A673 (cell line): ENCODE measurements around the gene RECK. TPM values are rescaled to one million over a fixed set of nuclear protein-coding genes. Genes with fewer than 3 reads are reported as not detected.
A peak's percentile ranks its signal among the peaks of the same experiment; 100 is the strongest.

ENCODE experiments used
- BruUV-seq: library from RNA; stranded (reverse); fragments of 400-500 nt; replicated peaks from 2 replicates; lab custom pipeline; 2021; lab: Mats Ljungman, UMichigan
- CTCF ChIA-PET: fragments of 300-600 bp; sonication (Branson Sonifier 250); formaldehyde crosslinking; loops from one replicate; lab custom pipeline; 2022; ENCODE audit warnings: antibody characterized with exemption; lab: Charles Lee
- POLR2A ChIA-PET: fragments of 300-600 bp; sonication (Branson Sonifier 250); formaldehyde crosslinking; loops from one replicate; lab custom pipeline; 2022; ENCODE audit warnings: antibody characterized with exemption; ENCODE audit not compliant: low non-redundant PET; lab: Charles Lee
- DNase-seq: peaks from one replicate; pipeline ENCODE4 v3.0.0-alpha.2; 2015; ENCODE audit warnings: low spot score
- H3K27ac ChIP-seq: fragments of 200-600 bp; sonication (generic); 2 replicates; pipeline ENCODE4 v1.5.1; 2016; ENCODE audit warnings: mixed run types, low read depth, mild to moderate bottlenecking, mixed read lengths, antibody characterized with exemption, low read length; ENCODE audit not compliant: poor library complexity, severe bottlenecking
- H3K27me3 ChIP-seq: fragments of 200-600 bp; sonication (generic); replicated peaks from 2 replicates; pipeline ENCODE4 v1.6.1; 2017; ENCODE audit warnings: mixed run types, low read depth, mild to moderate bottlenecking, mixed read lengths, antibody characterized with exemption, low read length; ENCODE audit not compliant: insufficient read depth, poor library complexity
- H3K36me3 ChIP-seq: fragments of 200-600 bp; sonication (generic); 2 replicates; pipeline ENCODE4 v1.6.1; 2016; ENCODE audit warnings: mixed run types, mild to moderate bottlenecking, mixed read lengths, antibody characterized with exemption, low read length; ENCODE audit not compliant: insufficient read depth, poor library complexity, severe bottlenecking
- H3K4me1 ChIP-seq: fragments of 200-600 bp; sonication (generic); 2 replicates; pipeline ENCODE4 v1.6.1; 2017; ENCODE audit warnings: mixed run types, mild to moderate bottlenecking, mixed read lengths, antibody characterized with exemption, low read length; ENCODE audit not compliant: insufficient read depth, poor library complexity, severe bottlenecking
- H3K4me3 ChIP-seq: fragments of 200-600 bp; sonication (generic); 2 replicates; pipeline ENCODE4 v1.5.1; 2016; ENCODE audit warnings: low read depth, mixed run types, mild to moderate bottlenecking, mixed read lengths, low read length; ENCODE audit not compliant: poor library complexity, severe bottlenecking
- H3K9me3 ChIP-seq: fragments of 200-600 bp; sonication (generic); 2 replicates; pipeline ENCODE4 v1.6.1; 2016; ENCODE audit warnings: mixed run types, low read depth, mild to moderate bottlenecking, mixed read lengths, antibody characterized with exemption, low read length; ENCODE audit not compliant: poor library complexity, severe bottlenecking
- EZH2 ChIP-seq: fragments of 200-600 bp; sonication (generic); IDR thresholded peaks from 2 replicates; pipeline ENCODE4 v1.6.1; 2017; ENCODE audit warnings: borderline replicate concordance, low read depth, mild to moderate bottlenecking, mixed read lengths, antibody characterized with exemption, low read length; ENCODE audit not compliant: poor library complexity, severe bottlenecking
- intact Hi-C: fragments of 100-400 bp; cut with micrococcal nuclease; formaldehyde crosslinking; loops from one replicate; pipeline ENCODE4 v1.10.0; 2022; ENCODE audit not compliant: unreplicated experiment
- total RNA-seq: library from RNA; stranded (reverse); gene quantifications from 2 replicates; pipeline ENCODE4 v1.2.3, GENCODE V29; 2021
- TF ChIP-seq, protein P1 (sequence below): fragments of 300-800, 200-600 bp; sonication (generic); conservative IDR thresholded peaks from 2 replicates; pipeline ENCODE4 v1.5.1; 2017; ENCODE audit warnings: low read depth, mild to moderate bottlenecking, antibody characterized with exemption, low read length, moderate library complexity, mixed read lengths

Gene RECK
- total RNA-seq, 1 experiment from 2014 or later: 9.1 TPM

DNA sequence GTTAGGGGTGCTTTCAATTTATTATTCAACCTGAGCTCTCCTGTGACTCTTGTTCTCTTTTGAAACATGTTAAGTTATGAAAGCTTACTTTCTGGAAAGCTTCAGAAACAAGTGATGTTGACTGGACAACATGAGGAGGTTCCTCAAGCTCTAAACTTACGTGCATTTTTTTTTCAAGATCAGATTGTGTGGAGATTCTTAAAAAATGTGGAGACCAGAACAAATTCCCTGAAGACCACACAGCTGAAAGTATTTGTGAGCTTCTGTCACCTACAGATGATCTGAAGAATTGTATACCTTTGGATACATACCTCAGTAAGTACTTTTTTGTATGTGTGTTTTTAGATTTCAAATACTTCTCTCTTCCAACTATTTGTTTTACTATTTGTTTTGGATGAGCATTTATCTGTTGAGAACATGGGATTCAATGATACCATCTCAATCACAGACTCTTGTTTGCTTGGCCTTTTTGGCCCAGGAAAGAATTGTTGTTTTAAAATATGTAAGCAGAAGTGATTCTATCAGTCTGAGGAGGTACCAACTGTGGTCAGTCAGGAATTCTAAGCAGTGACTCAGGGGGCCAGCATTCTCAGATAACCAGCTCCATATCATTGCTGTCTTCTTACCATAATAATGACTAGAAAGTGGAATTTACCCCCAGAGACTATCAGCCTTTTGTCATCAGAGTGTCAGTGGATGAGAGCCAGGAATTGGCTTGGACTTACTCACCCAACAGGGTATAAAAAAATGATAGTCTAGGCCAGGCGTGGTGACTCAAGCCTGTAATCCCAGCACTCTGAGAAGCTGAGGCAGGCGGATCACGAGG, 65.4 kb downstream of the RECK start:
- Histone ChIP-seq H3K4me1 (no peaks in the 10 kb centered on the region), H3K4me3 (no peak overlapping the region), H3K27ac (no peak overlapping the region), H3K9me3 (no peaks in the 10 kb centered on the region), H3K36me3 (no peaks in the 10 kb centered on the region), H3K27me3 (no peaks in the 10 kb centered on the region)
- intact Hi-C loops: no loop called here
- TF ChIP-seq EZH2: no peak
- TF ChIP-seq, protein P1, sequence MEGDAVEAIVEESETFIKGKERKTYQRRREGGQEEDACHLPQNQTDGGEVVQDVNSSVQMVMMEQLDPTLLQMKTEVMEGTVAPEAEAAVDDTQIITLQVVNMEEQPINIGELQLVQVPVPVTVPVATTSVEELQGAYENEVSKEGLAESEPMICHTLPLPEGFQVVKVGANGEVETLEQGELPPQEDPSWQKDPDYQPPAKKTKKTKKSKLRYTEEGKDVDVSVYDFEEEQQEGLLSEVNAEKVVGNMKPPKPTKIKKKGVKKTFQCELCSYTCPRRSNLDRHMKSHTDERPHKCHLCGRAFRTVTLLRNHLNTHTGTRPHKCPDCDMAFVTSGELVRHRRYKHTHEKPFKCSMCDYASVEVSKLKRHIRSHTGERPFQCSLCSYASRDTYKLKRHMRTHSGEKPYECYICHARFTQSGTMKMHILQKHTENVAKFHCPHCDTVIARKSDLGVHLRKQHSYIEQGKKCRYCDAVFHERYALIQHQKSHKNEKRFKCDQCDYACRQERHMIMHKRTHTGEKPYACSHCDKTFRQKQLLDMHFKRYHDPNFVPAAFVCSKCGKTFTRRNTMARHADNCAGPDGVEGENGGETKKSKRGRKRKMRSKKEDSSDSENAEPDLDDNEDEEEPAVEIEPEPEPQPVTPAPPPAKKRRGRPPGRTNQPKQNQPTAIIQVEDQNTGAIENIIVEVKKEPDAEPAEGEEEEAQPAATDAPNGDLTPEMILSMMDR: no peak
- ChIA-PET POLR2A (no interaction called here), CTCF (interaction anchor here (0.6 to 0.7 kb wide), 6 partner anchors 26 to 537 kb away, joined by 3 to 5 read pairs (median 4); no protein-coding TSS in a partner anchor)
- DNase-seq: peak; percentile 21
- no TSS peak for BruUV-seq

DNA sequence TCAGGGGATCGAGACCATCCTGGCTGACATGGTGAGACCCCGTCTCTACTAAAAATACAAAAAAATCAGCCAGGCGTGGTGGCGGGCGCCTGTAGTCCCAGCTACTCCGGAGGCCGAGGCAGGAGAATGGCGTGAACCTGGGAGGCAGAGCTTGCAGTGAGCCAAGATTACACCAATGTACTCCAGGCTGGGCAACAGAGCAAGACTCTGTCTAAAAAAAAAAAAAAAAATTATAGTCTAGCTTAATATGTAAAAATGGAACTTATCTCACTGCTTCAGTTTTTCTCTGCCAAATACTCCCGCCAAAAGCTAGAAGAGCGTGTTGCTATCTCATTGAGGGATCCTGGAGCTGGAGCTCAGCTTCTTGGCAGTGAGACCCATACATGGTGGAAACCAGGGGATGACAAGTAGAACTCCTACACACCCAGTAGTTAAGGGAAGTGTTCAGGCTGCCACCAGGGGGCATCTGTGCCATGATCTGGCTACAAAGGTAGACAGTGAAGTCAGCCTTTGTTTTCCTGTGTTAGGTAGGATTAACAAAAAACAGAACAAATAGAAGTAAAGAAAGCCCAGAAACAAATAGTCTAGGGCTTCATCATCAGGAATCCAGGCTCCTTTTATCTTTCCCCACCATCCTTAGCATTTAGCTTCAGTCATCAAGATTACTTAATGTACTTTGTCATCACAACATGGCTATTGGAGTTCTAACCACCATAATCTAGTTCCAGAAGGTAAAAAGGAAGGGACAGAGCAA, 66.2 kb downstream of the RECK start:
- peak; percentile 85 for DNase-seq
- Histone ChIP-seq H3K27me3 (no peaks in the 10 kb centered on the region), H3K27ac (no peak overlapping the region), H3K4me3 (no peak overlapping the region), H3K9me3 (no peaks in the 10 kb centered on the region), H3K4me1 (no peaks in the 10 kb centered on the region), H3K36me3 (no peaks in the 10 kb centered on the region)
- POLR2A ChIA-PET: no interaction called here
- intact Hi-C loops: loop anchor here (1.0 kb wide), 1 partner anchor 63 kb away; no protein-coding TSS in a partner anchor
- no peak for TF ChIP-seq EZH2
- TF ChIP-seq, protein P1: peak; percentile 92
- no TSS peak for BruUV-seq
- CTCF ChIA-PET: interaction anchor here (0.6 to 0.7 kb wide), 7 partner anchors 24 to 292 kb away, joined by 3 to 6 read pairs (median 5); no protein-coding TSS in a partner anchor

DNA sequence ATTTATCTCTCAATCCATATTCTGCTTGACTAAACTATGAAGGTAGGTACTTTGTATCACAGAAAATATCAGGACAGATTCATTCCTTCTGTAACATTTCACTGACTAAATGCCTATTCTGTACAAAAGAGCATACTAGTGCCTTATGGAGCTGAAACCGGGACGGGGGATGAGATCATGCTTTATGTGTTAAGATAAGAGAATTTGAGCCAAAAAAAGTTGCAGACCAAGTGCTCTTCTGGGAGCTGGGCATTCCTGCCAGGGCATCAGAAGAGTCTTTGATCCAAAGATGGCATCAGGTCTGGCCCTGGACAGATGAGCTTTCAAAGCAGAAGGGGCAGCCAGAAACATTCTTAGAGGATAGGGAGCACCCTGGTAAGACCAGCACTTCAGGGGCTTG, 72.4 kb downstream of the RECK start:
- H3K27ac ChIP-seq: no peak overlapping the region
- TF ChIP-seq EZH2: no peak
- TF ChIP-seq, protein P1: no peak
- no peaks in the 10 kb centered on the region for H3K4me1 ChIP-seq
- no peaks in the 10 kb centered on the region for H3K27me3 ChIP-seq
- intact Hi-C loops: no loop called here
- H3K4me3 ChIP-seq: no peak overlapping the region
- H3K9me3 ChIP-seq: no peaks in the 10 kb centered on the region
- DNase-seq: no peak
- BruUV-seq: no TSS peak
- CTCF ChIA-PET: no interaction called here
- no peaks in the 10 kb centered on the region for H3K36me3 ChIP-seq
- POLR2A ChIA-PET: no interaction called here
